Liver (tissue), 3 donors: ENCODE measurements around the gene RNF152.

Experiments
- CTCF ChIP-seq: fragments of 150-350 bp; IDR thresholded peaks from 2 replicates; pipeline ENCODE4 v1.5.1; 2017; ENCODE audit warnings: improper control_type of control experiment, low read depth, low read length; ENCODE audit not compliant: missing input control
- EGR1 ChIP-seq, 2 donors: IDR thresholded peaks; 2 replicates each; pipeline ENCODE4 v1.6.1; 2016 to 2018; ENCODE audit warnings: antibody characterized with exemption in 2 of 2, low read depth in 2 of 2
- FOXA1 ChIP-seq: IDR thresholded peaks from 2 replicates; pipeline ENCODE4 v1.6.1; 2016; ENCODE audit warnings: antibody characterized with exemption
- FOXA2 ChIP-seq: IDR thresholded peaks from 2 replicates; pipeline ENCODE4 v1.6.1; 2016; ENCODE audit warnings: antibody characterized with exemption
- GABPA ChIP-seq, 2 donors: IDR thresholded peaks in 1 of 2; conservative IDR thresholded peaks in 1 of 2; 2 replicates each; pipeline ENCODE4 v1.6.1; 2016; ENCODE audit warnings: antibody characterized with exemption in 2 of 2, mild to moderate bottlenecking in 1 of 2, moderate library complexity in 1 of 2
- JUND ChIP-seq, 2 donors: IDR thresholded peaks; 2 replicates each; pipeline ENCODE4 v1.6.1; 2016; ENCODE audit warnings: antibody characterized with exemption in 2 of 2
- MAX ChIP-seq: IDR thresholded peaks from 2 replicates; pipeline ENCODE4 v1.6.1; 2016; ENCODE audit warnings: antibody characterized with exemption
- RAD21 ChIP-seq, 2 donors: IDR thresholded peaks; 2 replicates each; pipeline ENCODE4 v1.6.1; 2016; ENCODE audit warnings: antibody characterized with exemption in 2 of 2, mild to moderate bottlenecking in 2 of 2
- RXRA ChIP-seq, 2 donors: IDR thresholded peaks; 2 replicates each; pipeline ENCODE4 v1.6.1; 2017 to 2018; ENCODE audit warnings: antibody characterized with exemption in 2 of 2, mild to moderate bottlenecking in 1 of 2
- SP1 ChIP-seq: IDR thresholded peaks from 2 replicates; pipeline ENCODE4 v1.6.1; 2018; ENCODE audit warnings: antibody characterized with exemption, mild to moderate bottlenecking
- TAF1 ChIP-seq: conservative IDR thresholded peaks from 2 replicates; pipeline ENCODE4 v1.6.1; 2016; ENCODE audit warnings: antibody characterized with exemption, mild to moderate bottlenecking
- YY1 ChIP-seq: IDR thresholded peaks from 2 replicates; pipeline ENCODE4 v1.6.1; 2016; ENCODE audit warnings: antibody characterized with exemption, mild to moderate bottlenecking
- ZBTB33 ChIP-seq: IDR thresholded peaks from 2 replicates; pipeline ENCODE4 v1.6.1; 2016; ENCODE audit warnings: antibody characterized with exemption
- TF ChIP-seq, protein P1 (sequence below): IDR thresholded peaks from 2 replicates; pipeline ENCODE4 v1.6.1; 2016; ENCODE audit warnings: antibody characterized with exemption, mild to moderate bottlenecking
- donor health status: healthy.
- donor health status: healthy.

GRCh38 chr18:61896757-61897156, 4.0 kb upstream of the RNF152 start:
- peak; percentile 42 for TF ChIP-seq SP1
- peak; percentile 26 for TF ChIP-seq ZBTB33
- no peak for TF ChIP-seq CTCF
- TF ChIP-seq RXRA (IDR thresholded peaks at IDR 0.05) = peak in 1 of 2 donors; percentile 62
- no peak for TF ChIP-seq TAF1
- peak in 1 of 2 donors; percentile 72 for TF ChIP-seq JUND (IDR thresholded peaks at IDR 0.05)
- TF ChIP-seq EGR1 (IDR thresholded peaks at IDR 0.05; ENCODE audit: low read depth in 2 of 2) = no peak
- TF ChIP-seq, protein P1, sequence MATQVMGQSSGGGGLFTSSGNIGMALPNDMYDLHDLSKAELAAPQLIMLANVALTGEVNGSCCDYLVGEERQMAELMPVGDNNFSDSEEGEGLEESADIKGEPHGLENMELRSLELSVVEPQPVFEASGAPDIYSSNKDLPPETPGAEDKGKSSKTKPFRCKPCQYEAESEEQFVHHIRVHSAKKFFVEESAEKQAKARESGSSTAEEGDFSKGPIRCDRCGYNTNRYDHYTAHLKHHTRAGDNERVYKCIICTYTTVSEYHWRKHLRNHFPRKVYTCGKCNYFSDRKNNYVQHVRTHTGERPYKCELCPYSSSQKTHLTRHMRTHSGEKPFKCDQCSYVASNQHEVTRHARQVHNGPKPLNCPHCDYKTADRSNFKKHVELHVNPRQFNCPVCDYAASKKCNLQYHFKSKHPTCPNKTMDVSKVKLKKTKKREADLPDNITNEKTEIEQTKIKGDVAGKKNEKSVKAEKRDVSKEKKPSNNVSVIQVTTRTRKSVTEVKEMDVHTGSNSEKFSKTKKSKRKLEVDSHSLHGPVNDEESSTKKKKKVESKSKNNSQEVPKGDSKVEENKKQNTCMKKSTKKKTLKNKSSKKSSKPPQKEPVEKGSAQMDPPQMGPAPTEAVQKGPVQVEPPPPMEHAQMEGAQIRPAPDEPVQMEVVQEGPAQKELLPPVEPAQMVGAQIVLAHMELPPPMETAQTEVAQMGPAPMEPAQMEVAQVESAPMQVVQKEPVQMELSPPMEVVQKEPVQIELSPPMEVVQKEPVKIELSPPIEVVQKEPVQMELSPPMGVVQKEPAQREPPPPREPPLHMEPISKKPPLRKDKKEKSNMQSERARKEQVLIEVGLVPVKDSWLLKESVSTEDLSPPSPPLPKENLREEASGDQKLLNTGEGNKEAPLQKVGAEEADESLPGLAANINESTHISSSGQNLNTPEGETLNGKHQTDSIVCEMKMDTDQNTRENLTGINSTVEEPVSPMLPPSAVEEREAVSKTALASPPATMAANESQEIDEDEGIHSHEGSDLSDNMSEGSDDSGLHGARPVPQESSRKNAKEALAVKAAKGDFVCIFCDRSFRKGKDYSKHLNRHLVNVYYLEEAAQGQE = peak; percentile 79
- TF ChIP-seq MAX = peak; percentile 22
- peak; percentile 65 for TF ChIP-seq YY1
- TF ChIP-seq GABPA (IDR thresholded peaks at IDR 0.05 in 1 of 2, conservative IDR thresholded peaks at IDR 0.05 in 1 of 2) = no peak
- no peak for TF ChIP-seq FOXA1
- TF ChIP-seq RAD21 (IDR thresholded peaks at IDR 0.05) = peak in 1 of 2 donors; percentile 52
- peak; percentile 36 for TF ChIP-seq FOXA2
